Neural cell (in vitro differentiated cells): ENCODE results near the gene KCNAB2. TPM values are rescaled to one million over a fixed set of nuclear protein-coding genes. Genes with fewer than 3 reads are reported as not detected.

Experiments used
- H2AFZ ChIP-seq: fragments of 200-600, 300-800 bp; sonication (generic), shearing (Covaris generic); 2 replicates; pipeline ENCODE4 v1.6.0; 2014; ENCODE audit warnings: low read depth, mild to moderate bottlenecking, antibody characterized with exemption, low read length, moderate library complexity
- H3F3A ChIP-seq: fragments of 200-600 bp; shearing (Covaris generic); 2 replicates; pipeline ENCODE4 v1.6.1; 2016; ENCODE audit warnings: mild to moderate bottlenecking, moderate library complexity, mixed read lengths, antibody characterized with exemption, low read length; ENCODE audit not compliant: insufficient read depth, poor library complexity, severe bottlenecking
- H3K27ac ChIP-seq: fragments of 200-600, 300-800 bp; sonication (generic), shearing (Covaris generic); 2 replicates; pipeline ENCODE4 v1.5.1; 2014; ENCODE audit warnings: mild to moderate bottlenecking, low read length, moderate library complexity
- H3K27me3 ChIP-seq: fragments of 300-800, 200-600 bp; sonication (generic), shearing (Covaris generic); 2 replicates; pipeline ENCODE4 v1.6.0; 2014; ENCODE audit warnings: mild to moderate bottlenecking, low read depth, low read length, moderate library complexity; ENCODE audit not compliant: insufficient read depth
- H3K36me3 ChIP-seq: fragments of 300-800, 200-600 bp; sonication (generic), shearing (Covaris generic); 2 replicates; pipeline ENCODE4 v1.5.1; 2014; ENCODE audit warnings: mild to moderate bottlenecking, antibody characterized with exemption, low read length, moderate library complexity; ENCODE audit not compliant: insufficient read depth
- H3K4me2 ChIP-seq: fragments of 300-800, 200-600 bp; sonication (generic), shearing (Covaris generic); 2 replicates; pipeline ENCODE4 v1.6.0; 2014; ENCODE audit warnings: mild to moderate bottlenecking, low read length
- H3K4me3 ChIP-seq: fragments of 300-800, 200-600 bp; sonication (generic), shearing (Covaris generic); 2 replicates; pipeline ENCODE4 v1.5.1; 2014; ENCODE audit warnings: mild to moderate bottlenecking, low read length, moderate library complexity
- H3K79me2 ChIP-seq: fragments of 200-600 bp; shearing (Covaris generic); replicated peaks from 2 replicates; pipeline ENCODE4 v1.6.0; 2014; ENCODE audit warnings: mild to moderate bottlenecking, low read length, moderate library complexity; ENCODE audit not compliant: insufficient read depth
- H3K9ac ChIP-seq: fragments of 300-800, 200-600 bp; sonication (generic), shearing (Covaris generic); 2 replicates; pipeline ENCODE4 v1.6.1; 2016; ENCODE audit warnings: mild to moderate bottlenecking, low read length, mixed read lengths
- H3K9me2 ChIP-seq: fragments of 200-600 bp; shearing (Covaris generic); 2 replicates; pipeline ENCODE4 v1.6.1; 2016; ENCODE audit warnings: mild to moderate bottlenecking, low read length, mixed read lengths; ENCODE audit not compliant: insufficient read depth
- H3K9me3 ChIP-seq: fragments of 200-600, 300-800 bp; sonication (generic), shearing (Covaris generic); 2 replicates; pipeline ENCODE4 v1.6.1; 2016; ENCODE audit warnings: mild to moderate bottlenecking, mixed run types, low read length, moderate library complexity, mixed read lengths
- H4K20me1 ChIP-seq: fragments of 200-600 bp; shearing (Covaris generic); 2 replicates; pipeline ENCODE4 v1.6.1; 2016; ENCODE audit warnings: mild to moderate bottlenecking, mixed run types; ENCODE audit not compliant: insufficient read depth
- CTCF ChIP-seq: fragments of 450-650 bp; IDR thresholded peaks from 2 replicates; pipeline ENCODE4 v1.5.1; 2014; ENCODE audit warnings: antibody characterized with exemption, mild to moderate bottlenecking, moderate library complexity; ENCODE audit not compliant: poor library complexity, severe bottlenecking
- EP300 ChIP-seq: fragments of 450-650 bp; conservative IDR thresholded peaks from 2 replicates; pipeline ENCODE4 v1.6.1; 2014; ENCODE audit warnings: antibody characterized with exemption, mild to moderate bottlenecking, moderate library complexity; ENCODE audit not compliant: poor library complexity, severe bottlenecking
- EZH2 ChIP-seq: fragments of 200-600, 300-800 bp; shearing (Covaris generic), sonication (generic); IDR thresholded peaks from 2 replicates; pipeline ENCODE4 v1.6.1; 2014; ENCODE audit warnings: antibody characterized with exemption, low read length, borderline replicate concordance, mild to moderate bottlenecking; ENCODE audit not compliant: insufficient read depth, poor library complexity, severe bottlenecking
- MXI1 ChIP-seq: fragments of 450-650 bp; conservative IDR thresholded peaks from 2 replicates; pipeline ENCODE4 v1.6.1; 2014; ENCODE audit warnings: antibody characterized with exemption, mild to moderate bottlenecking; ENCODE audit not compliant: poor library complexity, severe bottlenecking
- POLR2AphosphoS5 ChIP-seq: IDR thresholded peaks from 2 replicates; pipeline ENCODE4 v1.6.1; 2012
- RAD21 ChIP-seq: fragments of 450-650 bp; conservative IDR thresholded peaks from 2 replicates; pipeline ENCODE4 v1.6.1; 2014; ENCODE audit warnings: antibody characterized with exemption, mild to moderate bottlenecking, moderate library complexity
- REST ChIP-seq: IDR thresholded peaks from 2 replicates; pipeline ENCODE4 v1.6.1; 2012; ENCODE audit warnings: borderline replicate concordance
- SMC3 ChIP-seq: fragments of 450-650 bp; conservative IDR thresholded peaks from 2 replicates; pipeline ENCODE4 v1.6.1; 2014; ENCODE audit warnings: antibody characterized with exemption, mild to moderate bottlenecking, moderate library complexity; ENCODE audit not compliant: poor library complexity
- TAF1 ChIP-seq: IDR thresholded peaks from 2 replicates; pipeline ENCODE4 v1.6.1; 2012; ENCODE audit warnings: low read depth
- polyA plus RNA-seq: library from polyadenylated mRNA; depleted of rRNA; stranded (reverse); fragments of >200 nt; gene quantifications from 2 replicates; pipeline ENCODE4 v1.2.3, GENCODE V29; 2014

Gene KCNAB2
- polyA plus RNA-seq, 1 donor from 2014 or later: 11.7 TPM

- Histone ChIP-seq H2AFZ (no peak overlapping the region), H3K9me3 (no peaks in the 10 kb centered on the region), H3F3A (no peaks in the 10 kb centered on the region), H3K79me2 (no peaks in the 10 kb centered on the region), H3K9me2 (no peaks in the 10 kb centered on the region), H3K27me3 (no peaks in the 10 kb centered on the region), H3K9ac (no peak overlapping the region), H3K4me2 (no peak overlapping the region), H3K36me3 (no peaks in the 10 kb centered on the region), H4K20me1 (no peaks in the 10 kb centered on the region), H3K4me3 (no peak overlapping the region), H3K27ac (no peak overlapping the region)
- TF ChIP-seq EZH2 (no peak), REST (no peak), SMC3 (no peak), CTCF (no peak), EP300 (no peak), MXI1 (no peak), TAF1 (no peak), POLR2AphosphoS5 (no peak), RAD21 (no peak)
Observed at GRCh38 chr1:6118415-6118814, 72.7 kb downstream of the KCNAB2 start.

- Histone ChIP-seq H3K27ac (no peak overlapping the region), H3K4me2 (no peak overlapping the region), H3K9me2 (no peaks in the 10 kb centered on the region), H3K36me3 (no peaks in the 10 kb centered on the region), H3F3A (no peaks in the 10 kb centered on the region), H3K27me3 (no peaks in the 10 kb centered on the region), H2AFZ (no peak overlapping the region), H4K20me1 (no peaks in the 10 kb centered on the region), H3K4me3 (no peak overlapping the region), H3K9me3 (no peaks in the 10 kb centered on the region), H3K79me2 (no peaks in the 10 kb centered on the region), H3K9ac (no peak overlapping the region)
- TF ChIP-seq MXI1: no peak
- TF ChIP-seq EP300: no peak
- no peak for TF ChIP-seq CTCF
- no peak for TF ChIP-seq TAF1
- TF ChIP-seq EZH2: no peak
- TF ChIP-seq SMC3: no peak
- TF ChIP-seq REST: no peak
Observed at GRCh38 chr1:6121021-6121421, 75.3 kb downstream of the KCNAB2 start.
